Natural killer cell (primary cell): ENCODE results near the gene RNF180. TPM values are rescaled to one million over a fixed set of nuclear protein-coding genes. Genes with fewer than 3 reads are reported as not detected.

ENCODE experiments used
- ATAC-seq, 3 donors: fragments of 150-1000 bp in 2 of 3; fragments of 200-7000 bp in 1 of 3; cut with Tn5 transposase; 1 replicate in 1 of 3; 2 replicates in 2 of 3; pipeline ENCODE4 v1.10.0; 2021; ENCODE audit warnings: mild to moderate bottlenecking in 2 of 3, moderate library complexity in 2 of 3
- DNase-seq, 2 donors: peaks; one replicate each; pipeline versions ENCODE4 v3.0.0 to v3.0.0-alpha.2; 2013 to 2021; ENCODE audit warnings: mixed read lengths in 1 of 2
- H3K27ac ChIP-seq: one replicate; pipeline ENCODE4 v1.5.1; 2013; ENCODE audit warnings: mild to moderate bottlenecking, low read length
- H3K27me3 ChIP-seq: one replicate; pipeline ENCODE4 v1.6.1; 2013; ENCODE audit warnings: low read length; ENCODE audit not compliant: control insufficient read depth, insufficient read depth
- H3K36me3 ChIP-seq: one replicate; pipeline ENCODE4 v1.6.1; 2013; ENCODE audit warnings: low read length; ENCODE audit not compliant: control insufficient read depth, insufficient read depth
- H3K4me1 ChIP-seq: one replicate; pipeline ENCODE4 v1.6.1; 2013; ENCODE audit warnings: low read length; ENCODE audit not compliant: control insufficient read depth, insufficient read depth
- H3K4me3 ChIP-seq: one replicate; pipeline ENCODE4 v1.5.1; 2013; ENCODE audit warnings: low read length
- H3K9me3 ChIP-seq: one replicate; pipeline ENCODE4 v1.6.1; 2013; ENCODE audit warnings: low read length; ENCODE audit not compliant: control insufficient read depth, insufficient read depth
- H3K27ac Mint-ChIP-seq, 2 donors: one replicate each; pipeline ENCODE4 v1.8.0; 2022; ENCODE audit warnings: mild to moderate bottlenecking in 2 of 2, mixed read lengths in 2 of 2, moderate library complexity in 1 of 2
- H3K27me3 Mint-ChIP-seq, 2 donors: one replicate each; pipeline ENCODE4 v1.8.0; 2022; ENCODE audit warnings: low read depth in 2 of 2, mixed read lengths in 2 of 2
- H3K36me3 Mint-ChIP-seq: one replicate; pipeline ENCODE4 v1.8.0; 2022; ENCODE audit warnings: mixed read lengths
- H3K4me1 Mint-ChIP-seq, 2 donors: one replicate each; pipeline ENCODE4 v1.8.0; 2022; ENCODE audit warnings: mixed read lengths in 2 of 2
- H3K4me3 Mint-ChIP-seq: one replicate; pipeline ENCODE4 v1.8.0; 2022; ENCODE audit warnings: mild to moderate bottlenecking, moderate library complexity, mixed read lengths
- H3K9me3 Mint-ChIP-seq, 2 donors: one replicate each; pipeline ENCODE4 v1.8.0; 2022; ENCODE audit warnings: mixed read lengths in 2 of 2
- WGBS: methylation state at CpG from one replicate; pipeline ENCODE4 v1.1.7; 2013; ENCODE audit warnings: missing lambda C conversion rate; ENCODE audit not compliant: insufficient coverage; 5-methylcytosine and 5-hydroxymethylcytosine counted together
- intact Hi-C: fragments of 100-400 bp; cut with micrococcal nuclease; formaldehyde crosslinking; loops from one replicate; pipeline ENCODE4 v1.14.2; 2022
- total RNA-seq, 4 donors: library from RNA; stranded (reverse); fragments of 120-200 nt in 1 of 4; gene quantifications; one replicate each; pipeline versions ENCODE4 v1.2.3 to v1.2.4, GENCODE V29; 2013 to 2022
- TF ChIP-seq, protein P1 (sequence below): fragments of 200-600 bp; IDR thresholded peaks from one replicate; pipeline ENCODE4 v1.8.0; 2022; ENCODE audit warnings: antibody characterized with exemption

The RNF180 gene
- total RNA-seq, 3 donors from 2014 or later (not counting 1 experiment from before 2014, with no cell fraction given), result not detected

DNA sequence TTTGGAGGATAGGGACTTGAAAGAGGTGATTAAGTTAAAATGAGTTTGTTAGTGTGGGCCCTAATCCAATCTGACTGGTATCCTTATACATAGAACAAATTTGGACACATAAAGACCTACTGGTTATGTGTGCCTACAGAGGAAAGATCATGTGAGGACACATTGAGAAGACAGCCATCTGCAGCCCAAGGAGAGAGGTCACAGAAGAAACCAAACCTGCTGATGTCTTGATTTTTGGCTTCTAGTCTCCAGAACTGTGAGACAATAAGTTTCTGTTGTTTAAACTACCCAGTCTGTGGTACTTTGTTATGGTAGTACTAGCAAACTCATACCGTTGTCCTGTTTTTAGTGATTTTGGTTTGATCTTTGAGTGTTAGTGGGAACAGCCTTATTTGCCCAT, 18.3 kb downstream of the RNF180 start:
- TF ChIP-seq, protein P1, sequence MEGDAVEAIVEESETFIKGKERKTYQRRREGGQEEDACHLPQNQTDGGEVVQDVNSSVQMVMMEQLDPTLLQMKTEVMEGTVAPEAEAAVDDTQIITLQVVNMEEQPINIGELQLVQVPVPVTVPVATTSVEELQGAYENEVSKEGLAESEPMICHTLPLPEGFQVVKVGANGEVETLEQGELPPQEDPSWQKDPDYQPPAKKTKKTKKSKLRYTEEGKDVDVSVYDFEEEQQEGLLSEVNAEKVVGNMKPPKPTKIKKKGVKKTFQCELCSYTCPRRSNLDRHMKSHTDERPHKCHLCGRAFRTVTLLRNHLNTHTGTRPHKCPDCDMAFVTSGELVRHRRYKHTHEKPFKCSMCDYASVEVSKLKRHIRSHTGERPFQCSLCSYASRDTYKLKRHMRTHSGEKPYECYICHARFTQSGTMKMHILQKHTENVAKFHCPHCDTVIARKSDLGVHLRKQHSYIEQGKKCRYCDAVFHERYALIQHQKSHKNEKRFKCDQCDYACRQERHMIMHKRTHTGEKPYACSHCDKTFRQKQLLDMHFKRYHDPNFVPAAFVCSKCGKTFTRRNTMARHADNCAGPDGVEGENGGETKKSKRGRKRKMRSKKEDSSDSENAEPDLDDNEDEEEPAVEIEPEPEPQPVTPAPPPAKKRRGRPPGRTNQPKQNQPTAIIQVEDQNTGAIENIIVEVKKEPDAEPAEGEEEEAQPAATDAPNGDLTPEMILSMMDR, result no peak
- no peak overlapping the region for H3K4me3 Mint-ChIP-seq
- Histone ChIP-seq H3K4me3 (no peak overlapping the region), H3K27me3 (no peaks in the 10 kb centered on the region), H3K36me3 (no peaks in the 10 kb centered on the region), H3K4me1 (no peaks in the 10 kb centered on the region), H3K27ac (no peak overlapping the region), H3K9me3 (no peaks in the 10 kb centered on the region)
- 100% methylated on average over 1 of the region's 1 CpG for WGBS
- H3K36me3 Mint-ChIP-seq, result no peaks in the 10 kb centered on the region
- H3K27me3 Mint-ChIP-seq, result no peaks in the 10 kb centered on the region
- ATAC-seq (no peak), DNase-seq (no peak)
- no peaks in the 10 kb centered on the region for H3K4me1 Mint-ChIP-seq
- no peak overlapping the region for H3K27ac Mint-ChIP-seq
- intact Hi-C loops, result no loop called here
- peaks cover 4 to 10% of the 10 kb centered on the region in 2 donors for H3K9me3 Mint-ChIP-seq

DNA sequence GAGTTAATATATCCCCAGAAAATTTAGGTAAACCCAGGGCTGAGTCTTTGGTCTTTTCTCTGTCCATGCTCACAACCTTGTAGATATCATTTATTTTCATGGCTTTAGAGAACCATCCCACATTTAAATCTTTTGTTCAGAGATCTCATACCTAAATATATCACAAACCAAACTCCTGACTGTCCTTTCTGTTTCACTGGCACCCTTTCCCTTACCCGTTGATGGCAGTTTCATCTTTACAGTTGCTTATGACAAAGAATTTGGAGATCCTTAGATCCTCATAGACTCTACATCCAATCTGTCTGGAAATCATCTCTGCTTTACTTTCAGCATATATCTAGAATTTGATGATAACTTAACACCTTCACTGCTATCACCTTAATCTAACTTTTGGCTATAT, 19.2 kb downstream of the RNF180 start:
- Mint-ChIP-seq H3K4me3 (no peak overlapping the region), H3K36me3 (no peaks in the 10 kb centered on the region), H3K9me3 (peaks cover 4 to 11% of the 10 kb centered on the region in 2 donors), H3K4me1 (no peaks in the 10 kb centered on the region), H3K27me3 (no peaks in the 10 kb centered on the region), H3K27ac (no peak overlapping the region)
- intact Hi-C loops, result no loop called here
- no peaks in the 10 kb centered on the region for H3K9me3 ChIP-seq
- no peaks in the 10 kb centered on the region for H3K36me3 ChIP-seq
- no peaks in the 10 kb centered on the region for H3K4me1 ChIP-seq
- H3K27ac ChIP-seq, result no peak overlapping the region
- H3K4me3 ChIP-seq, result no peak overlapping the region
- whole genome bisulfite sequencing, result 88% methylated on average over 1 of the region's 1 CpG
- H3K27me3 ChIP-seq, result no peaks in the 10 kb centered on the region
- DNase-seq (no peak), ATAC-seq (no peak)
- TF ChIP-seq, protein P1, result no peak

DNA sequence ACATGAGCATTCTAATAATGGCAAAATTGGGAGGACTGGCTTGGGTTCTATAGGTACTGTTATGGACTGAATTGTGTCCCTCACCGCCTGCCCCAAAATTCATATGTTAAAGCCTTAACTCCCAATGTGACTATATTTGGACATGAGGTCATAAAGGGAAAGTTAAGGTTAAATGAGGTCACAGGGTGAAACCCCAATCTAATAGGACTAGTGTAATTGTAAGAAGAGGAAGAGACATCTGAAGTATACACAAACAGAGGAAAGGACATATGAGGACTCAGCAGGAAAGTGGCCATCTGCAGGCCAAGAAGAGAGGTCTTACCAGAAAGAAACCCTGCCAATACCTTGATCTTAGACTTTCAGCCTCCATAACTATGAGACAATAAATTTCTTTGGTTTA, 23.1 kb downstream of the RNF180 start:
- H3K9me3 Mint-ChIP-seq, result peaks cover 4 to 6% of the 10 kb centered on the region in 2 donors
- H3K27ac Mint-ChIP-seq, result no peak overlapping the region
- no peaks in the 10 kb centered on the region for H3K4me1 ChIP-seq
- intact Hi-C loops, result no loop called here
- DNase-seq (no peak), ATAC-seq (no peak)
- H3K27me3 Mint-ChIP-seq, result no peaks in the 10 kb centered on the region
- H3K27me3 ChIP-seq, result no peaks in the 10 kb centered on the region
- no peaks in the 10 kb centered on the region for H3K36me3 Mint-ChIP-seq
- TF ChIP-seq, protein P1, result no peak
- no peak overlapping the region for H3K27ac ChIP-seq
- no peaks in the 10 kb centered on the region for H3K4me1 Mint-ChIP-seq
- no peak overlapping the region for H3K4me3 ChIP-seq
- no peaks in the 10 kb centered on the region for H3K36me3 ChIP-seq
- no peak overlapping the region for H3K4me3 Mint-ChIP-seq
- H3K9me3 ChIP-seq, result no peaks in the 10 kb centered on the region
- WGBS, result 100% methylated on average over 1 of the region's 1 CpG

DNA sequence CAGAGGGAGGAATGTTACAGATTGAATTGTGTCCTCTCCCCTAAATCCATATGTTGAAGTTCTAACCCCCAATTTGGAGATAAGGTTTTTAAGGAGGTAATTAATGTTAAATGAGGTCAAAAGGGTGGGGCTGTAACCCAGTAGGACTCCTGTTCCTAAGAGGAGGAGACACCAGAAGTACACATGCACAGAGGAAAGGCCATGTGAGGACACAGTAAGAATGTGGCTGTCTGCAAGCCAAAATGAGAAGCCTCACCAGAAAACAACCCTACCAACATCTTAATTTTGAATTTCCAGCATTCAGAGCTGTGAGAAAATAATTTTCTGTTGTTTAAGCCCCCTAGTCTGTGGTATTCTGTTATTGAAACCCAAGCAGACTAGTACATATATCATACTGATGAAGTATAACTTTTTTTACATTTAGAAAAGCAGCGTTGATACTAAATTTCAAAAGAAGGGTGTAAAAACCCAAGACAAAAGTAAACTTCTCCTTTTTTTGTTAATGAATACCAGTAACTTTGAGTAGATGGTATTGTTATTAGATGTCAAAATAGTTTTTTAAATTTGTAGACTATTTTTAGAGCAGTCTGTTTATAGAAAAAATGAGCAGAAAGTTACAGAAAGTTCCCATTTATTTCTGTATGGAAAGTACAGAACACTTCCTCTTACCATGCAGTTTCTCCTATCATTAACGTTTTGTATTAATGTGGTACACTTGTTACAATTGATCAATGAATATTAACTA, 25.1 kb downstream of the RNF180 start:
- no peak overlapping the region for H3K4me3 Mint-ChIP-seq
- no peaks in the 10 kb centered on the region for H3K9me3 ChIP-seq
- H3K9me3 Mint-ChIP-seq, result peaks cover 2 to 6% of the 10 kb centered on the region in 2 donors
- no peak for ATAC-seq
- H3K36me3 Mint-ChIP-seq, result no peaks in the 10 kb centered on the region
- no peak overlapping the region for H3K27ac ChIP-seq
- TF ChIP-seq, protein P1, result no peak
- H3K4me1 Mint-ChIP-seq, result no peaks in the 10 kb centered on the region
- intact Hi-C loops, result no loop called here
- DNase-seq, result no peak
- no CpG with 5 or more reads among the region's 2 CpGs for WGBS
- H3K4me1 ChIP-seq, result no peaks in the 10 kb centered on the region
- H3K36me3 ChIP-seq, result no peaks in the 10 kb centered on the region
- H3K27me3 ChIP-seq, result no peaks in the 10 kb centered on the region
- no peaks in the 10 kb centered on the region for H3K27me3 Mint-ChIP-seq
- H3K27ac Mint-ChIP-seq, result no peak overlapping the region
- H3K4me3 ChIP-seq, result no peak overlapping the region
